ENCODE results near the gene MRPS12.

The MRPS12 gene

GRCh38 chr19:38949580-38950367 lies 19.0 kb downstream of the MRPS12 start:
- TF ChIP-seq EZH2phosphoT487 (conservative IDR thresholded peaks at IDR 0.05; ENCODE audit: low read length), result no peak
- no peak overlapping the region for H3K4me2 ChIP-seq (ENCODE audit: low read depth, low read length, poor library complexity, severe bottlenecking)
- no peak overlapping the region for H3K4me3 ChIP-seq (ENCODE audit: insufficient read depth, low read length, poor library complexity, severe bottlenecking)
- no peak overlapping the region for H3K27ac ChIP-seq (ENCODE audit: low read depth, low read length)
- no peaks in the 10 kb centered on the region for H3K9me2 ChIP-seq (replicated peaks; ENCODE audit: insufficient read depth, low read length)
- no peaks in the 10 kb centered on the region for H4K20me1 ChIP-seq (ENCODE audit: low read depth, low read length)
- H3F3A ChIP-seq (ENCODE audit: insufficient read depth), result no peaks in the 10 kb centered on the region
- H2AFZ ChIP-seq (ENCODE audit: low read depth, low read length, severe bottlenecking), result no peak overlapping the region
- no peaks in the 10 kb centered on the region for H3K27me3 ChIP-seq (ENCODE audit: low read length)
- H3K79me2 ChIP-seq (ENCODE audit: insufficient read depth, low read length), result no peaks in the 10 kb centered on the region
- no peaks in the 10 kb centered on the region for H3K36me3 ChIP-seq (ENCODE audit: low read length)
- no peak overlapping the region for H3K9ac ChIP-seq (ENCODE audit: low read length)
- H3K9me3 ChIP-seq (ENCODE audit: insufficient read depth, low read length), result no peaks in the 10 kb centered on the region

GRCh38 chr19:38951187-38951586 lies 20.4 kb downstream of the MRPS12 start:
- Histone ChIP-seq H4K20me1 (ENCODE audit: low read depth, low read length) (no peaks in the 10 kb centered on the region), H3K9ac (ENCODE audit: low read length) (no peak overlapping the region), H3K27me3 (ENCODE audit: low read length) (no peaks in the 10 kb centered on the region), H3K9me2 (replicated peaks; ENCODE audit: insufficient read depth, low read length) (no peaks in the 10 kb centered on the region), H3F3A (ENCODE audit: insufficient read depth) (no peaks in the 10 kb centered on the region), H3K4me3 (ENCODE audit: insufficient read depth, low read length, poor library complexity, severe bottlenecking) (no peak overlapping the region), H2AFZ (ENCODE audit: low read depth, low read length, severe bottlenecking) (no peak overlapping the region), H3K36me3 (ENCODE audit: low read length) (no peaks in the 10 kb centered on the region), H3K27ac (ENCODE audit: low read depth, low read length) (no peak overlapping the region), H3K79me2 (ENCODE audit: insufficient read depth, low read length) (no peaks in the 10 kb centered on the region), H3K9me3 (ENCODE audit: insufficient read depth, low read length) (no peaks in the 10 kb centered on the region), H3K4me2 (ENCODE audit: low read depth, low read length, poor library complexity, severe bottlenecking) (no peak overlapping the region)
- no peak for TF ChIP-seq CTCF (IDR thresholded peaks at IDR 0.05; ENCODE audit: insufficient read depth, low read length, poor library complexity, severe bottlenecking)
- no peak for TF ChIP-seq EZH2phosphoT487 (conservative IDR thresholded peaks at IDR 0.05; ENCODE audit: low read length)

- no peaks in the 10 kb centered on the region for H3K9me3 ChIP-seq (ENCODE audit: insufficient read depth, low read length)
- no peak overlapping the region for H2AFZ ChIP-seq (ENCODE audit: low read depth, low read length, severe bottlenecking)
- no peak overlapping the region for H3K4me2 ChIP-seq (ENCODE audit: low read depth, low read length, poor library complexity, severe bottlenecking)
- H3K9ac ChIP-seq (ENCODE audit: low read length), result no peak overlapping the region
- TF ChIP-seq CTCF (IDR thresholded peaks at IDR 0.05; ENCODE audit: insufficient read depth, low read length, poor library complexity, severe bottlenecking) (peak; percentile 43), EZH2phosphoT487 (conservative IDR thresholded peaks at IDR 0.05; ENCODE audit: low read length) (no peak)
- H3K4me3 ChIP-seq (ENCODE audit: insufficient read depth, low read length, poor library complexity, severe bottlenecking), result no peak overlapping the region
- H3K36me3 ChIP-seq (ENCODE audit: low read length), result no peaks in the 10 kb centered on the region
- no peaks in the 10 kb centered on the region for H3K79me2 ChIP-seq (ENCODE audit: insufficient read depth, low read length)
- no peaks in the 10 kb centered on the region for H3K9me2 ChIP-seq (replicated peaks; ENCODE audit: insufficient read depth, low read length)
- no peaks in the 10 kb centered on the region for H4K20me1 ChIP-seq (ENCODE audit: low read depth, low read length)
- no peaks in the 10 kb centered on the region for H3F3A ChIP-seq (ENCODE audit: insufficient read depth)
- H3K27me3 ChIP-seq (ENCODE audit: low read length), result no peaks in the 10 kb centered on the region
- no peak overlapping the region for H3K27ac ChIP-seq (ENCODE audit: low read depth, low read length)
Measured at GRCh38 chr19:38952395-38953165, 21.8 kb downstream of the MRPS12 start.

- no peak for TF ChIP-seq EZH2phosphoT487 (conservative IDR thresholded peaks at IDR 0.05; ENCODE audit: low read length)
- no peak for TF ChIP-seq CTCF (IDR thresholded peaks at IDR 0.05; ENCODE audit: insufficient read depth, low read length, poor library complexity, severe bottlenecking)
- Histone ChIP-seq H3K4me2 (ENCODE audit: low read depth, low read length, poor library complexity, severe bottlenecking) (no peak overlapping the region), H3K36me3 (ENCODE audit: low read length) (no peaks in the 10 kb centered on the region)
Measured at GRCh38 chr19:38953677-38954076, 22.9 kb downstream of the MRPS12 start.

More at GRCh38 chr19:38953677-38954076, 22.9 kb downstream of the MRPS12 start:
- Histone ChIP-seq H3K27ac (ENCODE audit: low read depth, low read length) (no peak overlapping the region), H3K79me2 (ENCODE audit: insufficient read depth, low read length) (no peaks in the 10 kb centered on the region), H3K9me2 (replicated peaks; ENCODE audit: insufficient read depth, low read length) (no peaks in the 10 kb centered on the region), H3K4me3 (ENCODE audit: insufficient read depth, low read length, poor library complexity, severe bottlenecking) (no peak overlapping the region), H3K9me3 (ENCODE audit: insufficient read depth, low read length) (no peaks in the 10 kb centered on the region), H3F3A (ENCODE audit: insufficient read depth) (no peaks in the 10 kb centered on the region), H2AFZ (ENCODE audit: low read depth, low read length, severe bottlenecking) (no peak overlapping the region), H4K20me1 (ENCODE audit: low read depth, low read length) (no peaks in the 10 kb centered on the region), H3K9ac (ENCODE audit: low read length) (no peak overlapping the region), H3K27me3 (ENCODE audit: low read length) (no peaks in the 10 kb centered on the region)
